ENCODE results near the gene KLHDC8B. TPM values are rescaled to one million over a fixed set of nuclear protein-coding genes. Genes with fewer than 3 reads are reported as not detected.

KLHDC8B gene
- total RNA-seq, 2 experiments from 2014 or later = 1.2 to 3.1 TPM

- Mint-ChIP-seq H3K4me3 (no peak within 1 kb of the TSS), H3K9me3 (ENCODE audit: low read depth) (no peaks in the 10 kb centered on the region), H3K27me3 (peaks cover 17% of the 10 kb centered on the region), H3K27ac (no peak within 1 kb of the TSS), H3K36me3 (ENCODE audit: low read depth) (no peaks in the 10 kb centered on the region), H3K4me1 (peaks cover 6% of the 10 kb centered on the region)
- intact Hi-C loops (cut with DNase I, micrococcal nuclease) = no loop called here
- ATAC-seq (peak; percentile 36), DNase-seq (no peak)
- CTCF ChIA-PET = interaction anchor here (0.5 to 1.2 kb wide), 4 partner anchors 27 to 134 kb away, joined by 3 to 4 read pairs (median 3); no protein-coding TSS in a partner anchor
- POLR2A ChIA-PET = no interaction called here
Observed at GRCh38 chr3:49132437-49133225, 38.8 kb upstream of the KLHDC8B start, which contains the start of gene LAMB2. Gene LAMB2 (minus strand): TSS chr3:49133050. CDS start chr3:49132867, 183 bp downstream.

- ChIA-PET CTCF (interaction anchor here (1.2 kb wide), 1 partner anchor 31 kb away, joined by 3 read pairs; no protein-coding TSS in a partner anchor), POLR2A (no interaction called here)
- DNase-seq = no peak
Observed at GRCh38 chr3:49133226-49133951, 38.0 kb upstream of the KLHDC8B start.

GRCh38 chr3:49134471-49135265, 36.7 kb upstream of the KLHDC8B start:
- ChIA-PET CTCF (interaction anchor here (0.5 to 0.6 kb wide), 2 partner anchors 18 to 1523 kb away, joined by 3 to 5 read pairs; no protein-coding TSS in a partner anchor), POLR2A (no interaction called here)
- peaks cover 6% of the 10 kb centered on the region for H3K4me1 Mint-ChIP-seq
- intact Hi-C loops (cut with DNase I, micrococcal nuclease) = no loop called here
- no peak for DNase-seq
- no peaks in the 10 kb centered on the region for H3K36me3 Mint-ChIP-seq (ENCODE audit: low read depth)
- no peak overlapping the region for H3K4me3 Mint-ChIP-seq
- no peak for ATAC-seq
- no peak overlapping the region for H3K27ac Mint-ChIP-seq
- peaks cover 17% of the 10 kb centered on the region for H3K27me3 Mint-ChIP-seq
- no peaks in the 10 kb centered on the region for H3K9me3 Mint-ChIP-seq (ENCODE audit: low read depth)

More at GRCh38 chr3:49133226-49133951, 38.0 kb upstream of the KLHDC8B start:
- ATAC-seq = no peak
- peaks cover 17% of the 10 kb centered on the region for H3K27me3 Mint-ChIP-seq
- no peaks in the 10 kb centered on the region for H3K36me3 Mint-ChIP-seq (ENCODE audit: low read depth)
- intact Hi-C loops (cut with DNase I, micrococcal nuclease) = no loop called here
- H3K27ac Mint-ChIP-seq = no peak overlapping the region
- no peaks in the 10 kb centered on the region for H3K9me3 Mint-ChIP-seq (ENCODE audit: low read depth)
- no peak overlapping the region for H3K4me3 Mint-ChIP-seq
- peaks cover 6% of the 10 kb centered on the region for H3K4me1 Mint-ChIP-seq

GRCh38 chr3:49135499-49135898, 35.9 kb upstream of the KLHDC8B start:
- Mint-ChIP-seq H3K27ac (no peak overlapping the region), H3K9me3 (ENCODE audit: low read depth) (no peaks in the 10 kb centered on the region), H3K27me3 (peaks cover 17% of the 10 kb centered on the region), H3K4me1 (peaks cover 6% of the 10 kb centered on the region), H3K36me3 (ENCODE audit: low read depth) (no peaks in the 10 kb centered on the region), H3K4me3 (no peak overlapping the region)
- ATAC-seq (no peak), DNase-seq (no peak)
- POLR2A ChIA-PET = no interaction called here
- CTCF ChIA-PET = no interaction called here
- intact Hi-C loops (cut with DNase I, micrococcal nuclease) = no loop called here

- no peak overlapping the region for H3K4me3 Mint-ChIP-seq
- peaks cover 2% of the 10 kb centered on the region for H3K27me3 Mint-ChIP-seq
- no peak overlapping the region for H3K27ac Mint-ChIP-seq
- POLR2A ChIA-PET = no interaction called here
- intact Hi-C loops (cut with DNase I, micrococcal nuclease) = no loop called here
- H3K36me3 Mint-ChIP-seq (ENCODE audit: low read depth) = no peaks in the 10 kb centered on the region
- H3K4me1 Mint-ChIP-seq = no peaks in the 10 kb centered on the region
- no peak for ATAC-seq
- CTCF ChIA-PET = no interaction called here
- H3K9me3 Mint-ChIP-seq (ENCODE audit: low read depth) = no peaks in the 10 kb centered on the region
- DNase-seq = no peak
Observed at GRCh38 chr3:49140080-49140479, 31.3 kb upstream of the KLHDC8B start.

GRCh38 chr3:49148159-49148558, 23.2 kb upstream of the KLHDC8B start:
- intact Hi-C loops (cut with DNase I, micrococcal nuclease) = no loop called here
- DNase-seq (no peak), ATAC-seq (no peak)
- POLR2A ChIA-PET = no interaction called here
- Mint-ChIP-seq H3K27me3 (no peaks in the 10 kb centered on the region), H3K27ac (no peak overlapping the region), H3K4me3 (no peak overlapping the region), H3K4me1 (no peaks in the 10 kb centered on the region), H3K36me3 (ENCODE audit: low read depth) (no peaks in the 10 kb centered on the region), H3K9me3 (ENCODE audit: low read depth) (no peaks in the 10 kb centered on the region)
- CTCF ChIA-PET = no interaction called here

GRCh38 chr3:49151610-49152009, 19.8 kb upstream of the KLHDC8B start:
- ATAC-seq (no peak), DNase-seq (no peak)
- intact Hi-C loops (cut with DNase I, micrococcal nuclease) = no loop called here
- no peaks in the 10 kb centered on the region for H3K9me3 Mint-ChIP-seq (ENCODE audit: low read depth)
- H3K27me3 Mint-ChIP-seq = no peaks in the 10 kb centered on the region
- no peak overlapping the region for H3K4me3 Mint-ChIP-seq
- ChIA-PET CTCF (no interaction called here), POLR2A (no interaction called here)
- H3K36me3 Mint-ChIP-seq (ENCODE audit: low read depth) = no peaks in the 10 kb centered on the region
- no peaks in the 10 kb centered on the region for H3K4me1 Mint-ChIP-seq
- H3K27ac Mint-ChIP-seq = no peak overlapping the region

- H3K36me3 Mint-ChIP-seq (ENCODE audit: low read depth) = peaks cover 2% of the 10 kb centered on the region
- H3K4me3 Mint-ChIP-seq = no peak overlapping the region
- peaks cover 3% of the 10 kb centered on the region for H3K4me1 Mint-ChIP-seq
- no peak overlapping the region for H3K27ac Mint-ChIP-seq
- H3K27me3 Mint-ChIP-seq = no peaks in the 10 kb centered on the region
- intact Hi-C loops (cut with DNase I, micrococcal nuclease) = no loop called here
- POLR2A ChIA-PET = no interaction called here
- CTCF ChIA-PET = interaction anchor here (0.6 to 0.7 kb wide), 2 partner anchors 11 to 1193 kb away, joined by 3 read pairs; no protein-coding TSS in a partner anchor
- H3K9me3 Mint-ChIP-seq (ENCODE audit: low read depth) = no peaks in the 10 kb centered on the region
- ATAC-seq (no peak), DNase-seq (no peak)
Observed at GRCh38 chr3:49153349-49153912, 18.0 kb upstream of the KLHDC8B start.

GRCh38 chr3:49157289-49157688, 14.1 kb upstream of the KLHDC8B start:
- POLR2A ChIA-PET = no interaction called here
- intact Hi-C loops (cut with DNase I, micrococcal nuclease) = loop anchor here in 1 of 2 experiments (1.0 kb wide), 1 partner anchor 135 kb away; the partner anchor contains the start of gene NDUFAF3
- no peaks in the 10 kb centered on the region for H3K9me3 Mint-ChIP-seq (ENCODE audit: low read depth)
- DNase-seq (no peak), ATAC-seq (no peak)
- H3K36me3 Mint-ChIP-seq (ENCODE audit: low read depth) = peaks cover 6% of the 10 kb centered on the region
- CTCF ChIA-PET = interaction anchor here (0.6 to 1.7 kb wide), 7 partner anchors 8 to 188 kb away, joined by 3 to 8 read pairs (median 3); partner anchors contain the start of genes KLHDC8B and USP19
- H3K4me1 Mint-ChIP-seq = peaks cover 10% of the 10 kb centered on the region
- no peak overlapping the region for H3K27ac Mint-ChIP-seq
- H3K27me3 Mint-ChIP-seq = no peaks in the 10 kb centered on the region
- no peak overlapping the region for H3K4me3 Mint-ChIP-seq

GRCh38 chr3:49158103-49158709, 13.2 kb upstream of the KLHDC8B start:
- POLR2A ChIA-PET = no interaction called here

More at GRCh38 chr3:49158103-49158709, 13.2 kb upstream of the KLHDC8B start:
- CTCF ChIA-PET = interaction anchor here (0.8 to 1.4 kb wide), 6 partner anchors 13 to 187 kb away, joined by 3 to 7 read pairs (median 4); partner anchors contain the start of genes KLHDC8B and USP19
- Mint-ChIP-seq H3K9me3 (ENCODE audit: low read depth) (no peaks in the 10 kb centered on the region), H3K27me3 (no peaks in the 10 kb centered on the region), H3K27ac (no peak overlapping the region), H3K36me3 (ENCODE audit: low read depth) (peaks cover 7% of the 10 kb centered on the region), H3K4me3 (no peak overlapping the region), H3K4me1 (peaks cover 14% of the 10 kb centered on the region)
- DNase-seq (peak; percentile 81), ATAC-seq (peak; percentile 82)
- intact Hi-C loops (cut with DNase I, micrococcal nuclease) = loop anchor here (1.0 kb wide), 2 partner anchors 169 to 171 kb away; no protein-coding TSS in a partner anchor
